ENCODE measurements around the gene TECPR2.

The TECPR2 gene

DNA sequence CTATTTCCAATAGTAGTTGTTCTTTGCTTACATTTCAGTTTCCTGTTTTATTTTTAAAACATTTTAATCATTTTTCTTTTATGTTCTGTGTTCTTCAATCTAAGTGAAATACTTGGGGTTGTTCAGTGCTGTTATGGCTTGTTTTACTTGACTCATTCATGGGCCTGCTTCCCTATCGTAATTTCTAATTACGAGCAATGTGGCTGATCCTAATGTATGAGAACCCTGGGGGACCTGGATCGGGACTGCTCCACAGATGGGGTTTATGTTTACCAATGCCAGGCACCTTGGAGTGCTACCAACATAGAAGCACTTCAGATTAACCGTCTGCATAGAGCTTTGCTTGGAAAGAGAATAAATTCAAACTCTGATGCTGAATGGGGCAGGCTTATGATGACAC lies 29.8 kb downstream of the TECPR2 start:
- DNase-seq (ENCODE audit: extremely low read depth, low read depth) = no peak
- TF ChIP-seq, protein P1, sequence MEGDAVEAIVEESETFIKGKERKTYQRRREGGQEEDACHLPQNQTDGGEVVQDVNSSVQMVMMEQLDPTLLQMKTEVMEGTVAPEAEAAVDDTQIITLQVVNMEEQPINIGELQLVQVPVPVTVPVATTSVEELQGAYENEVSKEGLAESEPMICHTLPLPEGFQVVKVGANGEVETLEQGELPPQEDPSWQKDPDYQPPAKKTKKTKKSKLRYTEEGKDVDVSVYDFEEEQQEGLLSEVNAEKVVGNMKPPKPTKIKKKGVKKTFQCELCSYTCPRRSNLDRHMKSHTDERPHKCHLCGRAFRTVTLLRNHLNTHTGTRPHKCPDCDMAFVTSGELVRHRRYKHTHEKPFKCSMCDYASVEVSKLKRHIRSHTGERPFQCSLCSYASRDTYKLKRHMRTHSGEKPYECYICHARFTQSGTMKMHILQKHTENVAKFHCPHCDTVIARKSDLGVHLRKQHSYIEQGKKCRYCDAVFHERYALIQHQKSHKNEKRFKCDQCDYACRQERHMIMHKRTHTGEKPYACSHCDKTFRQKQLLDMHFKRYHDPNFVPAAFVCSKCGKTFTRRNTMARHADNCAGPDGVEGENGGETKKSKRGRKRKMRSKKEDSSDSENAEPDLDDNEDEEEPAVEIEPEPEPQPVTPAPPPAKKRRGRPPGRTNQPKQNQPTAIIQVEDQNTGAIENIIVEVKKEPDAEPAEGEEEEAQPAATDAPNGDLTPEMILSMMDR (IDR thresholded peaks at IDR 0.05; ENCODE audit: low read depth, low read length) = no peak

DNA sequence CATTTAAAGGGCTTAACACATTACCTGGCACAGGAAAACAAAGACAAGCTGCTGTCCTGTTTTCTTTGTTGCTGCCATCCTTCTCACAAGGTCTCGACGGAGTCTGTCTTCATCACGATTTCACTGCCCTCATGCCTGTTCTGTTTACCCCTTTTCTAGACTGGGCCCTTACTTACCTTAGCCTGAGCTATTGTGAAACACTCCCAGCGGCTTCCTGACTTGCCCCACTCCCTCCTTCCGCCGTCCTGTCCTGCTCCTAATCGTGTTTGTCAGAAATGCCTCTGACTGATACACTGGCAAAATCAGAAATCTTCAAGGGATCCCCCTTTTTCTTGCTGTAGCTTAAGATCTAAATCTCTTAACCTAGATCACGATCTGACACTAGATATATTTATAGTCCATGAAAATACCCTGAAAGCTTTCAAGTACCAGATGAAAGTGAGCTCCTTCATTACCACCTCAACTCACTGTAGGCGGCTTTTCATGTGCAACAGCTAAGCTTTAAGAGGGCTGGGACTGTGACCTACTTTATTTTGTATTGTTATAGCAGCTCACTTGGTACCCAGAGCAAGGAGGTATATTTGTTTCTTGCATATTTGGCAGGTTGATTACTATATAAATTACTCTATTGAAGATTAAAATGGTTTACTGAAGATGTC lies 32.1 kb downstream of the TECPR2 start:
- TF ChIP-seq, protein P1 (IDR thresholded peaks at IDR 0.05; ENCODE audit: low read depth, low read length) = no peak
- no peak for DNase-seq (ENCODE audit: extremely low read depth, low read depth)

DNA sequence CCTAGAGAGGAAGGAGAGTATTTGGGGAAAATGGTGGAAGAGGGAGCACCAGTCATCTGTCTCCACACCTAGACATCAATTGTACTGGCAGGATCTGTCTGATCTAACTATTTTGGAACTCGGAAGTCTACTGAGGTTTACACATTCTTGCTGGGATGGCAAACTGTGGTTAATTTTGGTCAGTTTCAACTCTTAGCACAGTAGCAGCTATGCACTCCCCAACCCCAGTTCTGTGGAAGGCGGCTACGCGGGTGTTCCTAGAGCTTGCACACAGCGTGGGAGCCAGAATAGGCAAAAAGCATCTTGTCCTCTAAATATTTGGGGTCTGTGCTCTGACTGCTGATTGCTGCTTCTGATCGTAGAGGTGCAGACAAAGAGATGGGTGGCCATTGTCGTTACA lies 33.8 kb downstream of the TECPR2 start:
- DNase-seq (ENCODE audit: extremely low read depth, low read depth) = no peak
- TF ChIP-seq, protein P1 (IDR thresholded peaks at IDR 0.05; ENCODE audit: low read depth, low read length) = no peak

DNA sequence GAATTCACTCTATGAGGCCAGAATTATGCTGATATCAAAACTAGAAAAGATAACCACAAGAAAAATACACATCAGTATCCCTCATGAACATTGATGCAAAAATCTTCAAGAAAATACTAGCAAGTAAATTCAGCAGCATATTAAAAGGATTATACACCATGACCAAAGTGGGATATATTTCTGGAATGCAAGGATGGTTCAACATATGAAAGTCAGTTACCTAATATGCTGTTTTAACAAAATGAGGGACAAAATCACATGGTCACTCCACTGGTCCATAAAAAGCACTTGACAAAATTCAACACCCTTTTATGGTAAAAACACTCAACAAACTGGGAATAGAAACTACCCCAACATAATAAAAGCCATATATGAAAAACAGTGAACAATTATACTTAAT lies 40.3 kb downstream of the TECPR2 start:
- no peak for DNase-seq (ENCODE audit: extremely low read depth, low read depth)
- TF ChIP-seq, protein P1 (IDR thresholded peaks at IDR 0.05; ENCODE audit: low read depth, low read length) = no peak

DNA sequence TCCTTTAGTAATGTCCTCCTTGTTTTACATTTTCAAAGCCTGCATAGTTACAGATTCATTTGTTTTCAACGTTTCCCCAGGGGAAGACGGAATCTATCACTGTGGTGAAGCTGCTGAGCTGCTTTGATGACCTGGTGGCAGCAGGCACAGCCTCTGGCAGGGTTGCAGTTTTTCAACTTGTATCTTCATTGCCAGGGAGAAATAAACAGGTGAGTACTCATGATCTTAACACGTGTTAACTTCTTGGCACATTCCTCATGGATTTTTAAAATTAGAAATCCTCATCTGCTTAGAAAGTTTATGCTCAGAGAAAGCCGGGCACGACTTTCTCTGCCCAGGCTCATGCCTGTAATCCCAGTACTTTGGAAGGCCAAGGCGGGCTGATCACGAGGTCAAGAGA lies 44.5 kb downstream of the TECPR2 start:
- no peak for DNase-seq (ENCODE audit: extremely low read depth, low read depth)
- TF ChIP-seq, protein P1 (IDR thresholded peaks at IDR 0.05; ENCODE audit: low read depth, low read length) = no peak

DNA sequence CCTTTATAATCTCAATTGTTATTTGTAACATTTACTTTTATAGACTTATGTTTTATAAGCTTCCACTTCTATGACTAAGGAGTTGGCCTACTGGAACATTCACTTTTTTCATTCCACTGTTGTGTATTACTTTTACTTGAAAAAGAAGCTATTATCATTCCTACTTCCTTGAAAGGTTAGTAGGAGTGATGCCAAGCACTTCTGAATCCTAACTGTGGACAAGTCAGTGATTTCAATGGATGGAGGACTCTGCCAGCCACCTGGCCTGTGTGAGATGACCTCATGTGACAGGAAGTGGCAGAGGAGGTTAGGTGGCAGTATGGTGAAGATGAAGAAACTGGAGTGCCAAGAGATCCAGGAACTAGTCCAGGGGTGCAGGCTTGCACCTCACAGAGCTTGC lies 46.0 kb downstream of the TECPR2 start:
- TF ChIP-seq, protein P1 (IDR thresholded peaks at IDR 0.05; ENCODE audit: low read depth, low read length) = no peak
- no peak for DNase-seq (ENCODE audit: extremely low read depth, low read depth)

DNA sequence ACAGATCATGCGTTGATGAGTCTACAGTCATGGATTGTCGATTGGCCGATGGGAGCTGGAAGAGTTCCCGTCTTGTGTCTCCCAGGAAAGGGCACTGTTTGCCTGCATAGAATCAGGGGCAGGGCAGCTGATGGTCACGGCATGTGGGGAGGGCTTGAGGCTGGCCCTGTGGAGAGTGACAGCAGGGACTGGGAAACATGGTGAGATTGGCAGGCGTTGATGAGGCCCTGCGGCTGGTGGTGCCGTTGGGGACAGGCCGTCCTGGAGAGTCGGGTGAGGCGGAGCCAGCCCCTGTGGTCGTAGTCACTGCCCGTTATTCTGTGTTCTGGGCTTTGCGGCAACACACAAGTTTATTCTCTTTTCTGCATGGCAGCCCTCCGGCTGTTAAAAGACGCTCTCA lies 52.9 kb downstream of the TECPR2 start:
- no peak for DNase-seq (ENCODE audit: extremely low read depth, low read depth)
- TF ChIP-seq, protein P1 (IDR thresholded peaks at IDR 0.05; ENCODE audit: low read depth, low read length) = no peak
